GM12892 (cell line): Measurements from ENCODE around the gene MTCL1.

Experiments used
- POLR2A ChIP-seq: IDR thresholded peaks from 2 replicates; pipeline ENCODE4 v1.6.1; 2011; ENCODE audit warnings: low read depth, low read length, control low read depth
- TAF1 ChIP-seq: IDR thresholded peaks from 2 replicates; pipeline ENCODE4 v1.6.1; 2011; ENCODE audit warnings: low read depth, mild to moderate bottlenecking, control low read depth, low read length, borderline replicate concordance

GRCh38 chr18:8745355-8746014 is 40.1 kb downstream of the MTCL1 start:
- TF ChIP-seq TAF1 (no peak), POLR2A (no peak)
